SIG-M5 treated with dmso at 0.1 percent for 504 hours (cell line): ENCODE results near the gene RELCH.

Source experiments
- DNase-seq: peaks from one replicate; lab custom pipeline; 2025; ENCODE audit not compliant: unreplicated experiment; lab: John Stamatoyannopoulos, UW

RELCH gene

GRCh38 chr18:62248313-62248712, 61.3 kb downstream of the RELCH start:
- DNase-seq = no peak

GRCh38 chr18:62249478-62250097, 62.5 kb downstream of the RELCH start:
- DNase-seq = peak; percentile 34

GRCh38 chr18:62250475-62250874, 63.4 kb downstream of the RELCH start:
- no peak for DNase-seq

GRCh38 chr18:62258093-62258492, 71.0 kb downstream of the RELCH start:
- DNase-seq = no peak

DNA sequence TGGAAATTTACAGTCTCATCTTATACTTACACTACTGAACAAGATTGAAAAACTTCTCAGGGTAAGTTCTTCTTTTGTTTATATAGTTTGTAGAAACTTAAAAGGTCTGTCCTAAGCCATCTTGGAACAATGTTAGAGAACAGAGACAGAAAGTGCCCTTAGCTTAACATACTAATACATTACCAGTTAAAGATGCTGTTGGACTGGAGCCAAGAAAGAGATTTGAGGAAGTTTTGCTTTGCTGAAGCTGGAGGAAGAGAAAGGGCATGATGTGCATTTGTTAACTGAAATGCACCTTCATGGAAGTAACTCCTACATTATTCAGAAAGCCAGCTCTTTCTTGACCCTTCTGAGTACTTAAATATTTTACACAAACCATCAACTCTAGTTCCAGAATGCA, 71.6 kb downstream of the RELCH start:
- peak; percentile 11 for DNase-seq

GRCh38 chr18:62262061-62262460, 75.0 kb downstream of the RELCH start:
- DNase-seq = no peak

- DNase-seq = peak; percentile 2
Measured at GRCh38 chr18:62264984-62265383, 77.9 kb downstream of the RELCH start.

DNA sequence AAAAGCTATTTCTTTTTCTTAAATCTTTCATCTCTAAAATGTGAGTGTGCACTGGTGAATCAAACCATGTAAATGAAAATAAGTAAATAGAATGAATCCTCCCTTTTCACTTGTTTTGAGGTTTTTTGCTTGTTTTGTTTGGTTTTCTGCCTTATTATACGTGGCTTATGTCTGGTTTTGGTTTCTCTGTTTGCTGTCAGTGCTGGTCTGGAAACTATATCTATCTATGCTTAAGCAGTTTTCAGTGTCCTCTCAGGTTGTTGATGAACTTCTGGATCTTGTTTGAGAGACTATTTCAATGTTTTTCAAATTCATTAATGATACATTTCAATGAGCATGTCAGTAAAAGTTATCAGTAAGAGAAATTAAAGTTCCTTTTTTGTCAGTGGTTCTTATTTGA, 90.0 kb downstream of the RELCH start:
- DNase-seq = no peak

- no peak for DNase-seq
Measured at GRCh38 chr18:62279561-62279960, 92.5 kb downstream of the RELCH start.

DNA sequence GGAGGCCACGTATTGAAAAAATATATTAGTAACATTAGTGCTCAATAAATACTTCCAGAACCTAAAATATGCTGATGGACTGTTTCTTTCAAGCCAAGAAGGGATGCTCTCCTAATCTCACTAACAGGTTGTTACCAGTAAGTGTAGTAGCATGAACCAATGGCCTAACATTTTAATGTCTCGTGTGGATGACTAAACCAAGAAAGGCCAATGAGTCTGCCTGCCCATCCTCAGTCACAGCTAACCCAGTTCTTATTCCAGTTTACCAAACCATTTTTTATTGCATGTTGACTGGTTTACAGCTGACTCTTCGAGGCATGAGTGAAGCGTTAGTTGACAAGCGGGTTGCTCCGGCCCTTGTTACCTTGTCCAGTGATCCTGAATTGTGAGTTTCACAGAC, 93.0 kb downstream of the RELCH start:
- DNase-seq = no peak

DNA sequence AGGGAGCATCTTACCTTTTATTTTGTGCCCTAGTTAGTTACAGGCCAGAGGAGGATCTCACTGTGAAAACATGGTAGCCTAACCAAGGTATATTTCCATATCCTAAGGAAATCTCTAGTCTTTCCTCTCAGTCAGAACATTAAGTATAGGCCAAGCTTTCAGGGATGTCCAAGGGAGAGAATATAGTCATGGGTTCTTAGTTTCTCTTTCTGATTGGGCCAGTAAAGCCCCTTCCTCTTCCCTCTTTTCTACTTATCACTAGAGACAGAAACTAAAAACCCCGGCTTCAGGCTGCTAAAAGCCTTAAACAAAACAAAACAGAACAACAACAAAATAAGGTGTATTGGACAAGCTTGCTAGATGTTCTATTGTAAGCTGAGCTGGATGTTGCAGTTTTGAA, 93.7 kb downstream of the RELCH start:
- no peak for DNase-seq

- DNase-seq = peak; percentile 44
Measured at GRCh38 chr18:62281684-62282083, 94.6 kb downstream of the RELCH start.

- no peak for DNase-seq
Measured at GRCh38 chr18:62282188-62282629, 95.2 kb downstream of the RELCH start.

- DNase-seq = no peak
Measured at GRCh38 chr18:62284637-62285036, 97.6 kb downstream of the RELCH start.

DNA sequence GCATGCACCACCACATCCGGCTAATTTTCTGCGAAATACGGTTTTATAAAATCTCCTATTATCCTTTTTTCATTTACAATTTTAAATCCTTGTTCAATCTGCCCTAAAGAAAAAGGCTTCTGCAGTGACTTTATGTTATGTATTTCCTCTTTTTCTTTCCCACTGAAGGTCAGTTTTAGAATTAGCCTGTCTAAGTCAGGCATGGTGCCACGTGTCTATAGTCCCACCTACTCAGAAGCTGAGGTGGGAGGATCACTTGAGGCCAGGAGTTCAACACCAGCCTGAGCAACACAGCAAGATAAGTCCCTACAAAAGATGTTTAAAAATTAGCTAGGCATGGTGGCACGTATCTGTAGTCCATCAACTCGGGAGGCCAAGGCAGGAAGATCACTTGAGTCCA, 98.2 kb downstream of the RELCH start:
- no peak for DNase-seq

DNA sequence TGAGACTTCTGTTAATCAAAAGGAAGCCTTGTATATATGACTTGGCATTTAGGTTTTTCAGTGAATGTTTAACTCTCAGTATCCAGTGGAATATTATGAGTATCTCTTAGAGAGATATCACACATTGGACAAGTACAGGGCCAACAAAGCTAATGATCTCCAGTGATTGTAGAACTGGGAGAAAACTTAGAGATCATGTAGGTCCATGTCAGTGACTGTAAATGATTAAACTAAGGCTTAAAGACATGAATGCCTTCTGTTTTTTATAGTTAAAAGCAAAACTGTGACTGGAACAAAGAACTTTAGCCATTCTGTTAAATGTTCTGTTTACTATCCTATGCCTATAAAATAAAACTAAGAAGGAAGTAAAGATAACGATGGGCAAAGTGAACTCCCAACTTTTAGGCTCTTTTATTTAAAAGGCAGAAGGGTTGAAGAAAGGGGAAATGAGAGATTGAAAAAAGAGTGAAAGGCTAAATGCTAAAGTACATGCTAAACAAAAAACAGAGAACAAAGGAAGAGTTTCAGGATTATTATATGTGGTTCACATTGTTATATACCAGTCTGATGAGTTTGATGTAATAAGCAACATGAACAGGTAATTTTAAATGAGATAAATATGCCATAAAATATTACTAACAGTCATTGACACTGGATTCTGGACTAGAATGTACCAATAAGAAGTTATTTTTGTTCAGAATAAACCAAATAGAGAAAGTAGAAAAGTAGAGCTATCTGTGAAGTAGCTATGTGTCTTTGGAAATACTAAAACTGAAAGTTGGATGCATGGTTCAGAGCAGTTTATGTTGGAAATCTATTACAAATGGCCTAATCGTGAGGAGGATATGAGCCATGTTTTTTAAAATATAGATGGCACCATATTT, 101.0 kb downstream of the RELCH start:
- peak; percentile 35 for DNase-seq

DNA sequence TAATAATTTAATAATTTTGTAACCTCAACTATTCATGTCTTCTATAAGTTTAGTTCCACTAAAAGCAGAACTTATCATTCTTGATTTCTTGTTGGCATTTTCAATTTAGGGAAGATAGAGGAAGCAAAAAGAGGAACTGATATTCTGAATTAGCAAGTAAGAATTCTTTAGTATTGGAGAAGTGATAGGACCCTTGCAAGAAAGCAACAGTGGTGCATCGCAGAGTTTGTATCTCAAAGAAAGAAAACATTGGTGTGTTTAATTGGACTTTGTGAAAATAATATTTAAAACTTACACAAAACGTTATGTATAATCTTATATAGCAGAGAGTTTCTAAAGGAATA, 101.6 kb downstream of the RELCH start:
- DNase-seq = peak; percentile 93

DNA sequence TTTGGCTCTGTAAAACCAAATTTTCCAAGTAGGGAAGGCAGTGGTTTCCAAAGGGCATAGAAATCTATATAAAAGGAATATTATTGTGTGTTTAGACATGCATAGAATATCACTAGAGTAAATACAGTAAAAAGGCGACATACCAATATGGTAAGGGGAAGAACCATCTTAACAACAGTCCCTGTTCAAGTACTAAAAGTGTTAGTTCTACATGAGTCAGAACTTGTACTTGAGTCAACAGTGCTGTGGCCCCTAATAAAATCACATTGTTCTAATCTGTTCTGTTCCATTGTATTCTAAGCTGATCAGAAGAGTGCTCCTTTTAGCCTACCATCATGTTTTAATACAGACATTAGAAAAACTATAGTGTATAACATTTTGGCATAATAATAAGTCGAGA, 102.0 kb downstream of the RELCH start:
- no peak for DNase-seq

- DNase-seq = no peak
Measured at GRCh38 chr18:62294073-62294472, 107.0 kb downstream of the RELCH start.

DNA sequence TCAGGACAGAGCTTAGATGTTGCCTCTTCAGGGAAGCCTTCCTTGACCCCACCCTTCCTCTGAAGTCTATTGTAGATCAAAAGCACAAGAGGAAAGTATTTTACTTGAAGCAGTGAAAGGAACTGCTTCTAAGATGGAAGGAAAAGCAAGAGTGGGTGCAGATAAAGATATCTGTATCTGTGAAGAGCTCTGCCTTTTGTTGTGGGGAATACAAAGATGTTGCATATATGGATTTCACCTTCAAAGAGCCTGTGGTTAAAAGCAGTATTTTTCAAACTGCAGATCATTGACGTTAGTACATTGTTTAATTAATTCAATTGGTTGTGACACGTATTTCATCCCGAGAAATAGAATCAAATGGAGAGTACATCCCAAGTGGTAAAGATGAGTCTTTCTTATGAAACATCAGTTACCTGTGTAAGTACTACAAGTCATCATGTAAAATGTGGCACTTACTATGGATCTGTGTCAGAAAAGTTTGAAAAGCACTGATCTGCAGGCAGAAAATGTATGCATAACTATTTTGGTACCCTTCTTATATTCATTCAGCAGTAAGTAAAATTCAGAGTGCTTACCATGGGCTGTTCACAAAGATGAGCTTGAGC, 113.4 kb downstream of the RELCH start:
- no peak for DNase-seq

- no peak for DNase-seq
Measured at GRCh38 chr18:62301322-62301721, 114.3 kb downstream of the RELCH start.

- DNase-seq = no peak
Measured at GRCh38 chr18:62312851-62313250, 125.8 kb downstream of the RELCH start.
